HG02642 (cell line): ENCODE data around the gene CRELD2.

Experiments used
- ATAC-seq: cut with Tn5 transposase; IDR thresholded peaks from one replicate; pipeline ENCODE4 v1.9.1; 2021; ENCODE audit warnings: mild to moderate bottlenecking; ENCODE audit not compliant: unreplicated experiment, poor library complexity

Gene CRELD2

DNA sequence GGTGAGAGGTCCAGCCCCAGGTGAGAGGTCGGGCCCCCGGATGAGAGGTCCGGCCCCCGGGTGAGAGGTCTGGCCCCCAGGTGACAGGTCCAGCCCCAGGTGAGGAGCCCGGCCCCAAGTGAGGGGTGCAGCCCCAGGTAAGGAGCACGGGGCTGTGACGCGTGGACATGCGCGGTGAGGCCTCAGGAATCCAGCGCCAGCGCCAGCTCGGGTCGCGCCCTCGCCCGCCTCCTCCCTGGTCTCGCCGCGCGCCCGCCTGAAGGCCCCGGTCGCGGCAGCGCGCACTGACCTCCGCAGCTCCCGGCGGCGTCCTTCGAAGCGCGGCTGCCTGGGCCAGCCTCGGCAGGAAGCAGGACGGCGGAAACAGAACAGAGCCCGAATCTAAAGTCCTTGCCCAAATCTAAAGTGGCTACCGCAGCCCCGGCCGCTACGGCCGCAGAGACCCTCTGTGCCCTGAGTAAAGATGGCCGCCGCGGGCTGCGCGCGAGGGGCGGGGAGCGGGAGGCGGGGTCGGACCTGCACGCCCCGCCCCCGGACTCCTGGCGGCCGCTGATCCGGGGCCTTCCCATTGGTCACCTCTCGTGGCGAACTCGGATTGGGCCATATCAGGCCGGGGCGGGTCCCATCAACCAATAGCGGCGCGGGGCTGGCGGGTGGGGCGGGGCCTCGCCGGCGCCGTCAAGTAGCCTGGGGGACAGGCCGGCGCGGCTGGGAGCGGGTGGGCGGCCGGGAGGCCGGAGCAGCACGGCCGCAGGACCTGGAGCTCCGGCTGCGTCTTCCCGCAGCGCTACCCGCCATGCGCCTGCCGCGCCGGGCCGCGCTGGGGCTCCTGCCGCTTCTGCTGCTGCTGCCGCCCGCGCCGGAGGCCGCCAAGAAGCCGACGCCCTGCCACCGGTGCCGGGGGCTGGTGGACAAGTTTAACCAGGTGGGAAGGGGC is at the start of gene CRELD2, which contains the start of gene ALG12:
Gene CRELD2 (plus strand): TSS at position 661 of the 937 bp plus-strand sequence. CDS start 136 bp downstream, at position 797.
Gene ALG12 (minus strand): TSS at position 465 of the 937 bp plus-strand sequence. CDS start 4,673 bp downstream, outside the sequence.
- peak; percentile 91 for ATAC-seq

DNA sequence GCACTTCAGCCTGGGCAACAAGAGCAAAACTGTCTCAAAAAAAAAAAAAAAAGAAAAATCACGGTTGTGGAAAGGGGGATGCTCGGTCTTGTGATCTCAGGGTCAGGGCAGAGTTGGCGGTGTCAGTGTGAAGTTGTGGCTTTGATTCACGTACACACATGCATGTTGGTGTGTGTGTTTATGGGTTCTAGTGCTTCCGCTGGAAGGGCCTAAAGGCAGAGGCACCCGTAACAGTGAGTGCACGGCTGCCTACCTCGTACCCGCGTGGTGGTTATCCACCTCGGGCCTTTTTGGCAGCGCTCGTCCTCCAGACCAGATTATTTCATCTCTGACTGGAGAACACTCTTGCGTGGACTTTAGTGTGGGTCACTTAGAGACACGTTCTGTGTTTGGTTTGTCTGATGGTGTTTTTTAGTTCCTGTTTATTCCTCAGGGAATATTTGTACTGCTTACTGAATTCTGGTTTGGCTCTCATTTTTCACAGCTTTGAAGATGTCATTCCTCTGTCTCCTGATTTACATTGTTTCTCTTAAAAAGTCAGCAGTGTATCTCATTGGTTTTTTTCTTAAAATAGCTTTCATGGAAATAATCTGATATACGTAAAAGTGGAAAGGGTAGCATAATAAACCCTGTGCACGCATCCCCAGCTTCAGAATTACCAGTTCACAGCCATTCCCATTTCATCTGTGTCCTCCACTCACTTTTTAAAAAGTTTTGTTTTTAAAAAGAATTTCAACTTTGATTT is 49.2 kb upstream of the CRELD2 start:
- no peak for ATAC-seq

- ATAC-seq: no peak
These were observed 48.4 kb upstream of the CRELD2 start for GRCh38 chr22:49869845-49870712.

- ATAC-seq: no peak
These were observed 47.0 kb upstream of the CRELD2 start for GRCh38 chr22:49871482-49871881.

DNA sequence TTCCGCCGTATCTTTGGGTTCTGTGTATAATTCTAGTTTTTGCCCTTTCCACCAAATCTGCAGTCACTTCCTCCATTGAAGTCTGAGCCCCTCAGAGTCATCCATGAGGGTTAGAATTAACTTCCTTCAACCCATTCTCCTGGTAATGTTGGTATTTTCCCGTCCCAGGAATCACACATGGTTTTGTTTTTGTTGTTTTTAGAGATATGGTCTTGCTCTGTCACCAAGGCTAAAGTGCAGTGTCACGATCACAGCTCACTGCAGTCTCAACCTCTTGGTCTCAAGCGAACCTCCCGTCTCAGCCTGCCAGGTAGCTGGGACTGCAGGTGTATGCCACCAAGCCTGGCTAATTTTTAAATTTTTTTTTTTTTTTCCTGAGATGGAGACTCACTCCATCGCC is 46.1 kb upstream of the CRELD2 start:
- ATAC-seq: no peak

- no peak for ATAC-seq
These were observed 45.0 kb upstream of the CRELD2 start for GRCh38 chr22:49873228-49873940.

GRCh38 chr22:49877642-49878041 is 40.8 kb upstream of the CRELD2 start:
- ATAC-seq: no peak

DNA sequence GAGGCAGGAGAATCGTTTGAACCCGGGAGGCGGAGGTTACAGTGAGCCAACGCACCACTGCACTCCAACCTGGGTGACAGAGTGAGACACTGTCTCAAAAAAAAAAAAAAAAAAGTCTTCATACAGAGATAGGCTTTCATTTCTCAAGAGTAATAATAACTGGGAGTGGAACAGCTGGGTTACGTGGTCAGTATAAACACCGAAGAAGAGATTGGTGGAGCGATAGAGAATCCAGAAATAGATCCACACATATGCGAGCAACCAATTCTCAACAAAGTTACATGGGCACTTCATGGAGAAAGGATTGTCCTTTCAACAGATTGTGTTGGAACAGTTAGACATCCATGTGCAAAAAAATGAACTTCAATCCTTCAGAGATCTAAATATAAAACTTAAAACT is 40.2 kb upstream of the CRELD2 start:
- ATAC-seq: no peak

DNA sequence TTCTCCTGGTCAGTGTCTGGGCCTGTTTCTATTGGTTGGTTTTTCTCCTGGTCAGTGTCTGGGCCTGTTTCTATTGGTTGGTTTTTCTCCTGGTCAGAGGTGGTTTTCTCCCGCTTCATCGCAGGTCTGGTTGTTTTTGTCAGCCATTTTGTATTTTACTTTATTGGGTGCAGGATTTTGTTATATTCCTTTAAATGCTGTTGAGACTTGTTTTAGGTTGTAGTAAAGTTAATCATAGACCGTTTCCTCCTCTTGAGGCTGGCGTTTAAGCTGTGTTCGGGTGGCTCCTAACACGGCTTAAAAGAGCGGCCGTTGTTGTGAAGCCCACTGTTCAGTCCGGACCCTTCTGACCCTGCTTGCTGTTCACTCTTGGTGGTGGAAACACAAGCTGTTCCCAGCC is 38.6 kb upstream of the CRELD2 start:
- ATAC-seq: no peak

DNA sequence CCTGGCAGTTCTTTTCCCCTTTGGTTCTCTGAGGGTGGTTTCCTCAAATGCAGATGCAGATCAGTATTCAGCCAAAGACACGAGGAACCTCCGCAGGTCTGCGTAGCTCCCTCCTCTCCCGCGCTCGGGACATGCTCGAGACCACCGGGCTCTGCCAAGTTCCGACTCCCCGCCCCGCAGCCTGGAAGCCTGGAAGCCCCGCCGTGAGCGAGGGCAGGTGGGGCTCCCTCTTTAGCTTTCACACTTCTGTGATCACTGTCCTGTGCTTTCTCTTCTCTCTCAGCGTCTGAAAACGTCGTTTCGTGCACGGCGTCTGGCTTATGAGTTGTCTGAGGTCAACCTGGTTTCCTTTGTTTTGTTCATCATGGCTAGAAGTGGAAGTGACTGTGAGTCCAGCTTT is 38.2 kb upstream of the CRELD2 start:
- no peak for ATAC-seq

DNA sequence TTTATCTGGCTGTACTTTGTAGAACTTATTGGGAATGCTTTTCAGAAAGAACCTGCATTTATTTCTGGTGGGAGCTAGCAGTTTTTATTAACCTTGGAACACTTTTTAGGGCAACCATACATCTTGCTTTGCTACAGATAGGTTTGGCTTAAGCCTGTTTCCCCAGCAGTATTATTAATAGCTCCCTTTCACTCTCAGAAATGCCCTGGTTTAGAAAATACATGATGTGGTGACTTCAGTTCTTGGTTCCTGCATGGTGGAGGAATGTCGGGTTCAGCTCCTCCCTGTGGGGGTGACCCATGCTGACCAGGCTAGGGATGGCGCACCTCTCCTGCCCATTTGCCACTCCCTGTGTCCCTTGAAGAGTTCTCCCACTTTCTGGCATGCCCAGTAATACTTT is 36.6 kb upstream of the CRELD2 start:
- no peak for ATAC-seq

- no peak for ATAC-seq
These were observed 35.7 kb upstream of the CRELD2 start for GRCh38 chr22:49882519-49883293.

DNA sequence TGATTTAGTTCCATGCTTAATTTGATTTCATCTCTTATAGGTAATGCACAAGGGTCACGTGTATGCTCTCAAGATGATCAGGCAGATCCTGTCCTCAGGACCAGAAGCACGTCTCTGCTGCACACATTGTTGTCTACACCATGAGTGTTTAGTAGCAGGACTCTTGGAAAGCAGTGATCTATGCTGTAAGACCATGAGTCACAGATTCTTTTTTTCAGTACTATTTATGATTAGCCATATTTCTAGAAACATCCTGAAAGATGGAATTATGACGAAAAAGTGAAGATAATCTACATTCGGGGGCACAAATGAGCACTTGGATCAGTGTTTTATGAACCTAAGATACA is 35.2 kb upstream of the CRELD2 start:
- ATAC-seq: no peak

- ATAC-seq: no peak
These were observed 34.4 kb upstream of the CRELD2 start for GRCh38 chr22:49884075-49884474.

DNA sequence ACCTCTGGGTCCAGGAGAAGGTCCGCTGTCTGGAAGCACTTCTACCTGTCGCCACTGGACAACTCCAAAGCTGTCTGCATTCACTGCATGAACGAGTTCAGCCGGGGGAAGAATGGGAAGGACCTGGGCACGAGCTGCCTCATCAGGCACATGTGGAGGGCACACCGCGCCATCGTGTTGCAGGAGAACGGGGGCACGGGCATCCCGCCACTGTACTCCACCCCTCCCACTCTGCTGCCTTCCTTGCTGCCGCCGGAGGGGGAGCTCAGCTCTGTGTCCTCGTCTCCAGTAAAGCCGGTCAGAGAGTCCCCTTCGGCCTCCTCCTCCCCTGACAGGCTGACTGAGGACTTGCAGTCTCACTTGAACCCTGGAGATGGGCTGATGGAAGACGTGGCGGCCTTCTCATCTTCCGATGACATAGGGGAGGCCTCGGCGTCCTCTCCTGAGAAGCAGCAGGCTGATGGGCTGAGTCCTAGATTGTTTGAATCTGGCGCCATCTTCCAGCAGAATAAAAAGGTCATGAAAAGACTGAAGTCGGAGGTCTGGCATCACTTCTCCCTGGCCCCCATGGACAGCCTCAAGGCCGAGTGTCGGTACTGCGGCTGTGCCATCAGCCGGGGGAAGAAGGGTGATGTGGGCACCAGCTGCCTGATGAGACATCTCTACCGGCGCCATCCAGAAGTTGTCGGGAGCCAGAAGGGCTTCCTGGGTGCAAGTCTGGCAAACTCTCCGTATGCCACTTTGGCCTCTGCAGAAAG is 33.8 kb upstream of the CRELD2 start:
- no peak for ATAC-seq

DNA sequence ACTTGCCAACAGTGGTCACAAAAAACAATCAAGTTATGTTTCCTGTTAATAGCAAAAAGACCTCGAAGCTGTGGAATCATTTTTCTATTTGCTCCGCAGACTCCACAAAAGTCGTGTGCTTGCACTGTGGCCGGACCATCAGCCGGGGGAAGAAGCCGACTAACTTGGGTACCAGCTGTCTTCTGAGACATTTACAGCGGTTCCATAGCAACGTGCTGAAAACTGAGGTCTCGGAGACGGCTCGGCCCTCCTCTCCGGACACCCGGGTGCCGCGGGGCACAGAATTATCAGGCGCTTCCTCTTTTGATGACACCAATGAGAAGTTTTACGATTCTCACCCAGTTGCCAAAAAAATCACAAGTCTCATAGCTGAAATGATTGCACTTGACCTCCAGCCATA is 33.2 kb upstream of the CRELD2 start:
- no peak for ATAC-seq

DNA sequence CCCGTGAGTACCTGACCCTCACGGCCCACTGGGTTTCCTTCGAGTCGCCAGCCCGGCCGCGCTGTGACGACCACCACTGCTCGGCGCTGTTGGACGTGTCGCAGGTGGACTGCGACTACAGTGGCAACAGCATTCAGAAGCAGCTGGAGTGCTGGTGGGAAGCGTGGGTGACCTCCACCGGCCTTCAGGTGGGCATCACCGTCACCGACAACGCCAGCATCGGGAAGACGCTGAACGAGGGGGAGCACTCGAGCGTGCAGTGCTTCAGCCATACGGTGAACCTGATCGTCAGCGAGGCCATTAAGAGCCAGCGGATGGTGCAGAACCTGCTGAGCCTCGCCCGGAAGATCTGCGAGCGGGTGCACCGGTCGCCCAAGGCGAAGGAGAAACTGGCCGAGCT is 32.6 kb upstream of the CRELD2 start:
- no peak for ATAC-seq

DNA sequence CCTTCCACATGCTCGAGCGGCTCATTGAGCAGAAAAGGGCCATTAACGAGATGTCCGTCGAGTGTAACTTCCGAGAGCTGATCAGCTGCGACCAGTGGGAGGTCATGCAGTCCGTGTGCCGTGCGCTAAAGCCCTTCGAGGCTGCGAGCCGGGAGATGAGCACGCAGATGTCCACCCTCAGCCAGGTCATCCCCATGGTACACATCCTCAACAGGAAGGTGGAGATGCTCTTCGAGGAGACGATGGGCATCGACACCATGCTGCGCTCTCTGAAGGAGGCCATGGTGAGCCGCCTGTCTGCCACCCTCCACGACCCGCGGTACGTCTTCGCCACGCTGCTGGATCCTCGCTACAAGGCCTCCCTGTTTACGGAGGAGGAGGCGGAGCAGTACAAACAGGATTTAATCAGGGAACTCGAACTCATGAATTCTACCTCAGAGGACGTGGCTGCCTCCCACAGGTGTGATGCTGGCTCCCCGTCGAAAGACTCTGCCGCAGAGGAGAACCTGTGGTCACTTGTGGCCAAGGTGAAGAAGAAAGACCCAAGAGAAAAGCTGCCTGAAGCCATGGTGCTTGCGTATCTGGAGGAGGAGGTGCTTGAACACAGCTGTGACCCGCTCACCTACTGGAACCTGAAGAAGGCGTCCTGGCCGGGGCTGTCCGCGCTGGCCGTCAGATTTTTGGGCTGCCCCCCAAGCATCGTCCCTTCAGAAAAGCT is 31.9 kb upstream of the CRELD2 start:
- ATAC-seq: no peak
